Testis (tissue), 3 donors: ENCODE measurements around the gene CRHR2. TPM values are rescaled to one million over a fixed set of nuclear protein-coding genes. Genes with fewer than 3 reads are reported as not detected.

ENCODE experiments used
- DNase-seq: peaks from one replicate; pipeline ENCODE4 v3.0.0-alpha.2; 2019
- H3K27ac ChIP-seq, 2 donors: fragments of 200-600 bp; sonication (generic); one replicate each; pipeline ENCODE4 v1.5.1; 2019
- H3K27me3 ChIP-seq: fragments of 200-600 bp; sonication (generic); one replicate; pipeline ENCODE4 v1.5.1; 2019
- H3K36me3 ChIP-seq: fragments of 200-600 bp; sonication (generic); one replicate; pipeline ENCODE4 v1.5.1; 2017; ENCODE audit warnings: low read depth; ENCODE audit errors: missing control alignments
- H3K4me1 ChIP-seq: fragments of 200-600 bp; sonication (generic); one replicate; pipeline ENCODE4 v1.5.1; 2019
- H3K4me3 ChIP-seq, 2 donors: fragments of 200-600 bp; sonication (generic); one replicate each; pipeline ENCODE4 v1.5.1; 2017 to 2019
- H3K9me3 ChIP-seq: fragments of 200-600 bp; sonication (generic); one replicate; pipeline ENCODE4 v1.5.1; 2017
- POLR2A ChIP-seq: fragments of 450-650 bp; IDR thresholded peaks from one replicate; pipeline ENCODE4 v1.6.1; 2017; ENCODE audit warnings: antibody characterized with exemption, mild to moderate bottlenecking, moderate library complexity
- WGBS, 2 donors: methylation state at CpG; one replicate each; pipeline ENCODE4 v1.1.5; 2018; 5-methylcytosine and 5-hydroxymethylcytosine counted together
- intact Hi-C: fragments of 100-400 bp; cut with DNase I; formaldehyde crosslinking; loops from one replicate; pipeline ENCODE4 v1.15.1; 2023; ENCODE audit warnings: low total_unique reads
- polyA plus RNA-seq: library from polyadenylated mRNA; stranded (reverse); fragments of 350-450 nt; fragmentation: Illumina TruSeq; extraction: RNeasy Lipid Tissue Mini Kit (QIAGEN cat#74804); gene quantifications from one replicate; pipeline ENCODE4 v1.2.3, GENCODE V29; 2014; ENCODE audit warnings: low read depth, low replicate concordance; ENCODE audit not compliant: insufficient read depth
- total RNA-seq, 2 donors: library from RNA; depleted of rRNA; stranded (reverse); fragments of >200 nt; gene quantifications; one replicate each; pipeline ENCODE4 v1.2.3, GENCODE V29; 2016
- TF ChIP-seq, protein P1 (sequence below), 3 experiments: fragments of 450-650 bp in 2 of 3; fragments of 200-600 bp in 1 of 3; sonication (generic) in 1 of 3; IDR thresholded peaks; one replicate each; pipeline ENCODE4 v1.5.1; 2016 to 2019; ENCODE audit warnings: antibody characterized with exemption in 3 of 3, mild to moderate bottlenecking in 2 of 3, moderate library complexity in 1 of 3

CRHR2 gene
- total and polyA plus RNA-seq, 3 donors from 2014 or later = 0.50 to 1.3 (median 1.2) TPM

DNA sequence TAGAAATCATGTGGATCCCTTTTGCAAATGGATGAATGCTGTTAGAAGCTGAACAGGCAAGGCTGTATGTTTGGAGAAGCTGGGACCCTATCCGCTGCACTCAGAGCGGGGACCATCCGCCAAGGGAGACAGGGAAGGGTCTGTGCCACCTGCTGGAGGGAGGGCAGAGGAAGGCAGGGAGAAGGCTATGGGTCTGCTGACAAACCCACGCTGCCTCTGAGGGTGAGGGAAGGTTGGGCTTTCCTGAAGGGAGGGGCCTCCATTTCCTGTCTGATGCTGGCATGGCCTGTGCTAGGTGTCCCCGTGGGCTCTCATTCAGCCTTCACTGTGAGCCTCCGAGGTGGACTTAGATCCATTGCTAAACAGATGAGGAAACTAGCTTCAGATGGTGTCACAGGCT is 5.3 kb upstream of the CRHR2 start:
- intact Hi-C loops = loop anchor here (10.0 kb wide), 1 partner anchor 57 kb away; no protein-coding TSS in a partner anchor
- no peak overlapping the region for H3K27ac ChIP-seq
- H3K27me3 ChIP-seq = no peaks in the 10 kb centered on the region
- H3K36me3 ChIP-seq = no peaks in the 10 kb centered on the region
- H3K4me1 ChIP-seq = no peaks in the 10 kb centered on the region
- H3K9me3 ChIP-seq = no peaks in the 10 kb centered on the region
- TF ChIP-seq, protein P1, sequence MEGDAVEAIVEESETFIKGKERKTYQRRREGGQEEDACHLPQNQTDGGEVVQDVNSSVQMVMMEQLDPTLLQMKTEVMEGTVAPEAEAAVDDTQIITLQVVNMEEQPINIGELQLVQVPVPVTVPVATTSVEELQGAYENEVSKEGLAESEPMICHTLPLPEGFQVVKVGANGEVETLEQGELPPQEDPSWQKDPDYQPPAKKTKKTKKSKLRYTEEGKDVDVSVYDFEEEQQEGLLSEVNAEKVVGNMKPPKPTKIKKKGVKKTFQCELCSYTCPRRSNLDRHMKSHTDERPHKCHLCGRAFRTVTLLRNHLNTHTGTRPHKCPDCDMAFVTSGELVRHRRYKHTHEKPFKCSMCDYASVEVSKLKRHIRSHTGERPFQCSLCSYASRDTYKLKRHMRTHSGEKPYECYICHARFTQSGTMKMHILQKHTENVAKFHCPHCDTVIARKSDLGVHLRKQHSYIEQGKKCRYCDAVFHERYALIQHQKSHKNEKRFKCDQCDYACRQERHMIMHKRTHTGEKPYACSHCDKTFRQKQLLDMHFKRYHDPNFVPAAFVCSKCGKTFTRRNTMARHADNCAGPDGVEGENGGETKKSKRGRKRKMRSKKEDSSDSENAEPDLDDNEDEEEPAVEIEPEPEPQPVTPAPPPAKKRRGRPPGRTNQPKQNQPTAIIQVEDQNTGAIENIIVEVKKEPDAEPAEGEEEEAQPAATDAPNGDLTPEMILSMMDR (IDR thresholded peaks at IDR 0.05) = no peak
- no peak for TF ChIP-seq POLR2A
- no peak overlapping the region for H3K4me3 ChIP-seq
- no peak for DNase-seq
- WGBS, 2 donors = 76 to 92% methylated on average over 6 of the region's 6 CpGs

DNA sequence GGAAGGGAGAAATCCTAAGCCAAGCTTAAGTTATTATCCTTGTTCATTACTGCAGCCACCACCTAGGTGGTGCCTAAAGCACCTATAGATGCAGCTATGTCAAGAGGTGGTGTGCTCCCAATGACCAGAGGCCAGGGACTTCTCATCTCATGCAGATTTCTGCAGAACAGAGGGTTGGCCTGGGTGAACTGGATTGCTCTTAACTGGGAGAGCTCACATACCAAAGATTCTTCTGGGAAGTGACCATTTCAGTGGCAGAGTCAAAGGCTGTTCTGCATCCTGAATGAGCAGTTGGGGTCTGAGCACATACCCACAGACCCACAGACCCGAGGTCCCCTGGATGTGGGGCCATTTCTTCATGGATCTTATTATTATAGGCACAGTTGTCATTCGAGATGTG is 2.1 kb upstream of the CRHR2 start:
- no peaks in the 10 kb centered on the region for H3K27me3 ChIP-seq
- WGBS, 2 donors = 82 to 84% methylated on average over 2 of the region's 2 CpGs
- no peak for DNase-seq
- TF ChIP-seq POLR2A = no peak
- TF ChIP-seq, protein P1 (IDR thresholded peaks at IDR 0.05) = no peak
- no peak overlapping the region for H3K27ac ChIP-seq
- intact Hi-C loops = loop anchor here (10.0 kb wide), 1 partner anchor 60 kb away; no protein-coding TSS in a partner anchor
- H3K36me3 ChIP-seq = no peaks in the 10 kb centered on the region
- peaks cover 10% of the 10 kb centered on the region for H3K4me1 ChIP-seq
- H3K9me3 ChIP-seq = no peaks in the 10 kb centered on the region
- no peak overlapping the region for H3K4me3 ChIP-seq

DNA sequence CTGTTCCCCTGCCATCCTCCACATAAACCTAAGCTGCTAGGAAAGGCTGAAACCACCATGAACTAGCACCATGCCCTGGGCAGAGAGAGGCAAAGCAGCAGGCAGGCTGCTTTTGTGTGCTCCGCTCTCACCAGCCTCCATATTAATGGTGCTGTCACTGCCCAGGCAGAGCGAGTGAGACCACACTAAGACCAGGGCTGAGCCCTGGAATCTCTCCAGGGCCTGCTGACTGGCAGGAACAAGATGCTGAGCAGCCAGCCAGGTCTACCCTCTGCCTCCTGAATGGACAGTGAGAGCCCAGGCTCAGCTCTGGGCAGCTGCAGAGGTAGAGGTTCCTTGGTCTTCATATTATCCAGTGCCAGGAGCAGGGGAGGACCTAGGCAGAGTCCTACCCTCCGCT is 1.6 kb upstream of the CRHR2 start:
- DNase-seq = no peak
- intact Hi-C loops = loop anchor here (10.0 kb wide), 1 partner anchor 61 kb away; no protein-coding TSS in a partner anchor

DNA sequence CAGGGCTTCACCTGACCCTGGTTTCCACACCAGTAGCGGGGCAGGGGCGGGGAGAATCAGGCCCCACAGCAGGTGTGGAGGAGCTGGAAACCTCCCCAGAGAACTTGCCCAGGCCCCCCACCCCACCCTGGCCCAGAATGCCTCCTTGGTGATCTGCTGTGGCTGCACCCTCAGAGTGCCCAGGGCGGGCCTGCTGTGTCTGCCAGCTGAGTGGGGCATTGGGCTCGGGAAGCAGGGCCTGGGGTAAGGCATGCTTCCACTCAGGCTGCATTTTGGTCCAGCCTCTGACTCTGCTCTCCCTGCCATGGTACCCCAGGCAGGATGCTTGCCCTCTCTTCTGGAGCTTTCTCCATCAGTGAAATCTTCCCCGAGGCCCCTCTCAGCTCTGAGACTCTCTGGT is 1.1 kb upstream of the CRHR2 start:
- intact Hi-C loops = loop anchor here (10.0 kb wide), 1 partner anchor 61 kb away; no protein-coding TSS in a partner anchor

More for the DNA sequence above, 1.6 kb upstream of the CRHR2 start:
- no peaks in the 10 kb centered on the region for H3K9me3 ChIP-seq
- no peaks in the 10 kb centered on the region for H3K27me3 ChIP-seq
- no peaks in the 10 kb centered on the region for H3K36me3 ChIP-seq
- 76% methylated on average over 3 of the region's 3 CpGs; no CpG with 5 or more reads in 1 of the 2 donors for WGBS, 2 donors
- peaks cover 10% of the 10 kb centered on the region for H3K4me1 ChIP-seq
- no peak overlapping the region for H3K27ac ChIP-seq
- H3K4me3 ChIP-seq = no peak overlapping the region
- TF ChIP-seq, protein P1 (IDR thresholded peaks at IDR 0.05) = no peak
- TF ChIP-seq POLR2A = no peak

More for the DNA sequence above, 1.1 kb upstream of the CRHR2 start:
- WGBS, 2 donors = 81 to 90% methylated on average over 3 to 5 of the region's 5 CpGs
- DNase-seq = no peak
- no peaks in the 10 kb centered on the region for H3K36me3 ChIP-seq
- TF ChIP-seq, protein P1 (IDR thresholded peaks at IDR 0.05) = no peak
- TF ChIP-seq POLR2A = no peak
- no peak overlapping the region for H3K4me3 ChIP-seq
- no peaks in the 10 kb centered on the region for H3K27me3 ChIP-seq
- H3K9me3 ChIP-seq = no peaks in the 10 kb centered on the region
- H3K4me1 ChIP-seq = peaks cover 10% of the 10 kb centered on the region
- H3K27ac ChIP-seq = no peak overlapping the region
